HEK293 (cell line): ENCODE measurements around the gene PRELID1.

Experiments used
- FEZF1 ChIP-seq: fragments of 450-650 bp; formaldehyde crosslinking; IDR thresholded peaks from 2 replicates; pipeline ENCODE4 v1.5.1; 2016; ENCODE audit warnings: missing biosample characterization, missing genetic modification characterization
- KLF10 ChIP-seq: fragments of 450-650 bp; IDR thresholded peaks from 2 replicates; pipeline ENCODE4 v1.5.1; 2018; ENCODE audit warnings: missing biosample characterization, mild to moderate bottlenecking, missing genetic modification characterization
- KLF16 ChIP-seq: fragments of 450-650 bp; formaldehyde crosslinking; IDR thresholded peaks from 2 replicates; pipeline ENCODE4 v1.5.1; 2017; ENCODE audit warnings: missing biosample characterization, missing genetic modification characterization
- SCRT1 ChIP-seq: fragments of 450-650 bp; formaldehyde crosslinking; IDR thresholded peaks from 2 replicates; pipeline ENCODE4 v1.5.1; 2016; ENCODE audit warnings: missing biosample characterization, missing genetic modification characterization, borderline replicate concordance
- SP2 ChIP-seq: fragments of 450-650 bp; formaldehyde crosslinking; IDR thresholded peaks from 2 replicates; pipeline ENCODE4 v1.5.1; 2016; ENCODE audit warnings: missing biosample characterization, missing genetic modification characterization
- WT1 ChIP-seq: fragments of 450-650 bp; formaldehyde crosslinking; IDR thresholded peaks from 2 replicates; pipeline ENCODE4 v1.5.1; 2016; ENCODE audit warnings: missing biosample characterization, missing genetic modification characterization
- ZBTB11 ChIP-seq: fragments of 450-650 bp; formaldehyde crosslinking; conservative IDR thresholded peaks from 2 replicates; pipeline ENCODE4 v1.5.1; 2016; ENCODE audit warnings: low read depth, missing biosample characterization, missing genetic modification characterization
- ZBTB17 ChIP-seq: fragments of 450-650 bp; formaldehyde crosslinking; IDR thresholded peaks from 2 replicates; pipeline ENCODE4 v1.5.1; 2016; ENCODE audit warnings: missing biosample characterization, missing genetic modification characterization
- ZBTB48 ChIP-seq: fragments of 450-650 bp; formaldehyde crosslinking; IDR thresholded peaks from 2 replicates; pipeline ENCODE4 v1.5.1; 2016; ENCODE audit warnings: missing biosample characterization, missing genetic modification characterization
- ZEB2 ChIP-seq: fragments of 450-650 bp; formaldehyde crosslinking; IDR thresholded peaks from 2 replicates; pipeline ENCODE4 v1.5.1; 2016; ENCODE audit warnings: missing biosample characterization, missing genetic modification characterization
- ZFHX2 ChIP-seq: fragments of 450-650 bp; formaldehyde crosslinking; conservative IDR thresholded peaks from 2 replicates; pipeline ENCODE4 v1.5.1; 2016; ENCODE audit warnings: missing biosample characterization, missing genetic modification characterization
- ZFP69B ChIP-seq: fragments of 450-650 bp; formaldehyde crosslinking; IDR thresholded peaks from 2 replicates; pipeline ENCODE4 v1.5.1; 2016; ENCODE audit warnings: missing biosample characterization, missing genetic modification characterization
- ZNF10 ChIP-seq: fragments of 450-650 bp; formaldehyde crosslinking; IDR thresholded peaks from 2 replicates; pipeline ENCODE4 v1.5.1; 2017; ENCODE audit warnings: missing biosample characterization, missing genetic modification characterization
- ZNF146 ChIP-seq: fragments of 450-650 bp; formaldehyde crosslinking; IDR thresholded peaks from 2 replicates; pipeline ENCODE4 v1.5.1; 2016; ENCODE audit warnings: missing biosample characterization, missing genetic modification characterization
- ZNF24 ChIP-seq: fragments of 450-650 bp; formaldehyde crosslinking; IDR thresholded peaks from 2 replicates; pipeline ENCODE4 v1.5.1; 2016; ENCODE audit warnings: missing biosample characterization, missing genetic modification characterization
- ZNF26 ChIP-seq: fragments of 450-650 bp; formaldehyde crosslinking; IDR thresholded peaks from 2 replicates; pipeline ENCODE4 v1.5.1; 2016; ENCODE audit warnings: missing biosample characterization, missing genetic modification characterization
- ZNF274 ChIP-seq, 2 experiments: fragments of 200-500 bp in 1 of 2; fragments of 450-650 bp in 1 of 2; sonication (Bioruptor generic) in 1 of 2; formaldehyde crosslinking in 1 of 2; IDR thresholded peaks; 2 replicates each; pipeline versions ENCODE4 v1.5.1 to v1.6.1; 2014 to 2016; ENCODE audit warnings: borderline replicate concordance in 1 of 2, inconsistent platforms in 1 of 2, low read length in 1 of 2, missing biosample characterization in 1 of 2, missing genetic modification characterization in 1 of 2
- ZNF37A ChIP-seq: fragments of 450-650 bp; IDR thresholded peaks from 2 replicates; pipeline ENCODE4 v1.5.1; 2018; ENCODE audit warnings: missing biosample characterization, missing genetic modification characterization
- ZNF473 ChIP-seq: fragments of 450-650 bp; formaldehyde crosslinking; IDR thresholded peaks from 2 replicates; pipeline ENCODE4 v1.5.1; 2017; ENCODE audit warnings: missing biosample characterization, missing genetic modification characterization
- ZNF610 ChIP-seq: fragments of 450-650 bp; formaldehyde crosslinking; IDR thresholded peaks from 2 replicates; pipeline ENCODE4 v1.5.1; 2016; ENCODE audit warnings: missing biosample characterization, missing genetic modification characterization, borderline replicate concordance
- ZNF623 ChIP-seq: fragments of 450-650 bp; formaldehyde crosslinking; IDR thresholded peaks from 2 replicates; pipeline ENCODE4 v1.5.1; 2016; ENCODE audit warnings: missing biosample characterization, missing genetic modification characterization
- ZNF624 ChIP-seq: fragments of 450-650 bp; formaldehyde crosslinking; IDR thresholded peaks from 2 replicates; pipeline ENCODE4 v1.5.1; 2017; ENCODE audit warnings: missing biosample characterization, missing genetic modification characterization
- ZNF785 ChIP-seq: fragments of 450-650 bp; formaldehyde crosslinking; IDR thresholded peaks from 2 replicates; pipeline ENCODE4 v1.5.1; 2016; ENCODE audit warnings: missing biosample characterization, missing genetic modification characterization
- ZNF792 ChIP-seq: fragments of 450-650 bp; formaldehyde crosslinking; IDR thresholded peaks from 2 replicates; pipeline ENCODE4 v1.5.1; 2016; ENCODE audit warnings: missing biosample characterization, missing genetic modification characterization
- ZNF843 ChIP-seq: fragments of 450-650 bp; formaldehyde crosslinking; IDR thresholded peaks from 2 replicates; pipeline ENCODE4 v1.5.1; 2016; ENCODE audit warnings: missing biosample characterization, missing genetic modification characterization
- ZSCAN23 ChIP-seq: fragments of 450-650 bp; formaldehyde crosslinking; IDR thresholded peaks from 2 replicates; pipeline ENCODE4 v1.5.1; 2016; ENCODE audit warnings: missing biosample characterization, missing genetic modification characterization
- TF ChIP-seq, protein P1 (sequence below): fragments of 450-650 bp; formaldehyde crosslinking; IDR thresholded peaks from 2 replicates; pipeline ENCODE4 v1.5.1; 2016; ENCODE audit warnings: missing biosample characterization, missing genetic modification characterization
- TF ChIP-seq, protein P2 (sequence below): fragments of 450-650 bp; formaldehyde crosslinking; IDR thresholded peaks from 2 replicates; pipeline ENCODE4 v1.5.1; 2017; ENCODE audit warnings: missing biosample characterization, missing genetic modification characterization
- TF ChIP-seq, protein P3 (sequence below): fragments of 450-650 bp; formaldehyde crosslinking; IDR thresholded peaks from 2 replicates; pipeline ENCODE4 v1.5.1; 2016; ENCODE audit warnings: missing biosample characterization, missing genetic modification characterization
- TF ChIP-seq, protein P4 (sequence below): fragments of 450-650 bp; formaldehyde crosslinking; IDR thresholded peaks from 2 replicates; pipeline ENCODE4 v1.5.1; 2016; ENCODE audit warnings: missing biosample characterization, missing genetic modification characterization

Gene PRELID1

GRCh38 chr5:177351392-177352329 lies 48.1 kb downstream of the PRELID1 start, which contains the start of gene LMAN2 (continued):
- TF ChIP-seq, protein P1, sequence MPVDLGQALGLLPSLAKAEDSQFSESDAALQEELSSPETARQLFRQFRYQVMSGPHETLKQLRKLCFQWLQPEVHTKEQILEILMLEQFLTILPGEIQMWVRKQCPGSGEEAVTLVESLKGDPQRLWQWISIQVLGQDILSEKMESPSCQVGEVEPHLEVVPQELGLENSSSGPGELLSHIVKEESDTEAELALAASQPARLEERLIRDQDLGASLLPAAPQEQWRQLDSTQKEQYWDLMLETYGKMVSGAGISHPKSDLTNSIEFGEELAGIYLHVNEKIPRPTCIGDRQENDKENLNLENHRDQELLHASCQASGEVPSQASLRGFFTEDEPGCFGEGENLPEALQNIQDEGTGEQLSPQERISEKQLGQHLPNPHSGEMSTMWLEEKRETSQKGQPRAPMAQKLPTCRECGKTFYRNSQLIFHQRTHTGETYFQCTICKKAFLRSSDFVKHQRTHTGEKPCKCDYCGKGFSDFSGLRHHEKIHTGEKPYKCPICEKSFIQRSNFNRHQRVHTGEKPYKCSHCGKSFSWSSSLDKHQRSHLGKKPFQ = no peak
- 0 out of 2 replicates have a peak, but pooled peaks have one; percentile 14 for TF ChIP-seq FEZF1
- TF ChIP-seq ZNF624 (tag by site-specific recombination) = no peak
- peak; percentile 88 for TF ChIP-seq ZEB2 (tag by site-specific recombination)
- TF ChIP-seq ZNF26 = no peak
- no peak for TF ChIP-seq ZFHX2 (tag by site-specific recombination)
- TF ChIP-seq ZNF10 (tag by site-specific recombination) = peak; percentile 51; the same call in 1 of the 2 replicates
- TF ChIP-seq ZNF623 (tag by site-specific recombination) = no peak
- TF ChIP-seq ZBTB11 (tag by site-specific recombination) = peak; percentile 99
- TF ChIP-seq KLF10 (tag by site-specific recombination) = peak; percentile 65
- TF ChIP-seq, protein P2, sequence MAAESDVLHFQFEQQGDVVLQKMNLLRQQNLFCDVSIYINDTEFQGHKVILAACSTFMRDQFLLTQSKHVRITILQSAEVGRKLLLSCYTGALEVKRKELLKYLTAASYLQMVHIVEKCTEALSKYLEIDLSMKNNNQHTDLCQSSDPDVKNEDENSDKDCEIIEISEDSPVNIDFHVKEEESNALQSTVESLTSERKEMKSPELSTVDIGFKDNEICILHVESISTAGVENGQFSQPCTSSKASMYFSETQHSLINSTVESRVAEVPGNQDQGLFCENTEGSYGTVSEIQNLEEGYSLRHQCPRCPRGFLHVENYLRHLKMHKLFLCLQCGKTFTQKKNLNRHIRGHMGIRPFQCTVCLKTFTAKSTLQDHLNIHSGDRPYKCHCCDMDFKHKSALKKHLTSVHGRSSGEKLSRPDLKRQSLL (tag by site-specific recombination) = peak; percentile 30; the same call in 1 of the 2 replicates
- peak; percentile 47; the same call in 1 of the 2 replicates for TF ChIP-seq ZNF843 (tag by site-specific recombination)
- no peak for TF ChIP-seq ZNF37A
- TF ChIP-seq ZBTB17 (tag by site-specific recombination) = peak; percentile 95
- 0 out of 2 replicates have a peak, but pooled peaks have one; percentile 28 for TF ChIP-seq ZSCAN23 (tag by site-specific recombination)
- TF ChIP-seq WT1 (tag by site-specific recombination) = 0 out of 2 replicates have a peak, but pooled peaks have one; percentile 32
- peak; percentile 78 for TF ChIP-seq KLF16 (tag by site-specific recombination)
- TF ChIP-seq ZFP69B (tag by site-specific recombination) = peak; percentile 66
- TF ChIP-seq ZBTB48 (tag by site-specific recombination) = peak; percentile 48
- no peak for TF ChIP-seq ZNF473
- TF ChIP-seq ZNF146 (tag by site-specific recombination) = 0 out of 2 replicates have a peak, but pooled peaks have one; percentile 18
- TF ChIP-seq, protein P3, sequence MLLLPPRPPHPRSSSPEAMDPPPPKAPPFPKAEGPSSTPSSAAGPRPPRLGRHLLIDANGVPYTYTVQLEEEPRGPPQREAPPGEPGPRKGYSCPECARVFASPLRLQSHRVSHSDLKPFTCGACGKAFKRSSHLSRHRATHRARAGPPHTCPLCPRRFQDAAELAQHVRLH (tag by site-specific recombination) = peak; percentile 88
- no peak for TF ChIP-seq ZNF274 (IDR thresholded peaks at IDR 0.05; ENCODE audit: low read length)
- TF ChIP-seq ZNF274 (tag by site-specific recombination; IDR thresholded peaks at IDR 0.05; ENCODE audit: borderline replicate concordance) = no peak
- peak; percentile 78; the same call in 1 of the 2 replicates for TF ChIP-seq ZNF24 (tag by site-specific recombination)
- TF ChIP-seq, protein P4, sequence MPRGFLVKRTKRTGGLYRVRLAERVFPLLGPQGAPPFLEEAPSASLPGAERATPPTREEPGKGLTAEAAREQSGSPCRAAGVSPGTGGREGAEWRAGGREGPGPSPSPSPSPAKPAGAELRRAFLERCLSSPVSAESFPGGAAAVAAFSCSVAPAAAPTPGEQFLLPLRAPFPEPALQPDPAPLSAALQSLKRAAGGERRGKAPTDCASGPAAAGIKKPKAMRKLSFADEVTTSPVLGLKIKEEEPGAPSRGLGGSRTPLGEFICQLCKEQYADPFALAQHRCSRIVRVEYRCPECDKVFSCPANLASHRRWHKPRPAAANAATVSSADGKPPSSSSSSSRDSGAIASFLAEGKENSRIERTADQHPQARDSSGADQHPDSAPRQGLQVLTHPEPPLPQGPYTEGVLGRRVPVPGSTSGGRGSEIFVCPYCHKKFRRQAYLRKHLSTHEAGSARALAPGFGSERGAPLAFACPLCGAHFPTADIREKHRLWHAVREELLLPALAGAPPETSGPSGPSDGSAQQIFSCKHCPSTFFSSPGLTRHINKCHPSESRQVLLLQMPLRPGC (tag by site-specific recombination) = peak; percentile 75; the same call in 1 of the 2 replicates
- TF ChIP-seq ZNF610 (tag by site-specific recombination) = no peak
- TF ChIP-seq SCRT1 = no peak
- no peak for TF ChIP-seq ZNF785 (tag by site-specific recombination)
- no peak for TF ChIP-seq ZNF792 (tag by site-specific recombination)
- peak; percentile 93 for TF ChIP-seq SP2
